Adrenal gland (tissue), 12 donors: ENCODE measurements around the gene SCO2. TPM values are rescaled to one million over a fixed set of nuclear protein-coding genes. Genes with fewer than 3 reads are reported as not detected.

Source experiments
- DNase-seq, 7 donors: peaks; one replicate each; pipeline ENCODE4 v3.0.0-alpha.2; 2019 to 2020
- H3K27ac ChIP-seq, 5 donors: fragments of 200-600 bp; sonication (generic) in 4 of 5; 1 replicate in 3 of 5; 2 replicates in 2 of 5; pipeline versions ENCODE4 v1.5.1 to v1.8.0; 2016 to 2020; ENCODE audit warnings: mild to moderate bottlenecking in 1 of 5
- H3K27me3 ChIP-seq: fragments of 200-600 bp; 2 replicates; pipeline ENCODE4 v1.8.0; 2021
- H3K36me3 ChIP-seq, 2 donors: fragments of 200-600 bp; replicated peaks in 1 of 2; 1 replicate in 1 of 2; 2 replicates in 1 of 2; pipeline versions ENCODE4 v1.5.1 to v1.8.0; 2018 to 2022
- H3K4me1 ChIP-seq, 2 donors: fragments of 200-600 bp; replicated peaks in 1 of 2; 1 replicate in 1 of 2; 2 replicates in 1 of 2; pipeline versions ENCODE4 v1.5.1 to v1.8.0; 2018 to 2021
- H3K4me3 ChIP-seq, 4 donors: fragments of 200-600 bp; sonication (generic) in 3 of 4; one replicate each; pipeline ENCODE4 v1.5.1; 2016 to 2018
- H3K9me3 ChIP-seq, 3 donors: fragments of 200-600 bp; sonication (generic) in 1 of 3; replicated peaks in 1 of 3; 1 replicate in 2 of 3; 2 replicates in 1 of 3; pipeline versions ENCODE4 v1.5.1 to v1.8.0; 2016 to 2021
- CTCF ChIP-seq, 6 experiments: fragments of 450-650 bp in 4 of 6; fragments of 200-600 bp in 2 of 6; sonication (generic) in 1 of 6; IDR thresholded peaks; 1 replicate in 5 of 6; 2 replicates in 1 of 6; pipeline versions ENCODE4 v1.5.1 to v1.8.0; 2016 to 2021; ENCODE audit warnings: antibody characterized with exemption in 6 of 6, mild to moderate bottlenecking in 2 of 6, moderate library complexity in 1 of 6
- POLR2A ChIP-seq, 2 donors: fragments of 450-650 bp; IDR thresholded peaks; one replicate each; pipeline ENCODE4 v1.6.1; 2017; ENCODE audit warnings: antibody characterized with exemption in 2 of 2, mild to moderate bottlenecking in 2 of 2, moderate library complexity in 1 of 2
- WGBS, 4 donors: extraction: QIAGEN DNeasy Blood & Tissue Kit in 2 of 4; methylation state at CpG; one replicate each; pipeline versions ENCODE4 v1.1.5 to v1.1.7; 2013 to 2017; 5-methylcytosine and 5-hydroxymethylcytosine counted together
- intact Hi-C, 2 donors: fragments of 100-400 bp; cut with DNase I; formaldehyde crosslinking; loops; one replicate each; pipeline versions ENCODE4 v1.14.1 to v1.15.0; 2022 to 2023
- polyA plus RNA-seq, 3 donors: library from polyadenylated mRNA; stranded (reverse); fragments of 200-250 nt in 2 of 3; fragments of 350-450 nt in 1 of 3; fragmentation: Illumina TruSeq in 1 of 3; extraction: RNeasy Lipid Tissue Mini Kit (QIAGEN cat#74804) in 1 of 3; gene quantifications; one replicate each; pipeline ENCODE4 v1.2.3, GENCODE V29; 2013 to 2014
- total RNA-seq, 9 donors: library from RNA; depleted of rRNA in 4 of 9; stranded (reverse); fragments of >200 nt in 4 of 9; fragments of 120-200 nt in 1 of 9; fragmentation: NEBNext Ultra II Directional in 1 of 9; extraction: Animal tissue kit (Norgen Biotek cat#: 25700) in 1 of 9; gene quantifications; one replicate each; pipeline versions ENCODE4 v1.1.0 to v1.2.4, GENCODE V29; 2013 to 2023
- donor health status: healthy with polysubstance abuse.
- donor health status: Bipolar disorder and iron deficiency.
- donor health status: DM: yes; HTN: yes; CAD: no.
- donor health status: DM: no; HTN: no; CAD: no.
- donor health status: DM: no; HTN: no; CAD: no.
- donor health status: DM: yes; HTN: yes; CAD: no.

Gene SCO2
- total and polyA plus RNA-seq, 12 donors, result 0.78 to 7.8 (median 1.7) TPM; not detected in 3

- TF ChIP-seq POLR2A (IDR thresholded peaks at IDR 0.05) (no peak), CTCF (IDR thresholded peaks at IDR 0.05) (no peak)
- intact Hi-C loops, result no loop called here
- peak in 1 of 7 donors; percentile 37 for DNase-seq
- H3K4me3 ChIP-seq, result no peak overlapping the region
- H3K4me1 ChIP-seq, result peaks cover 20 to 23% of the 10 kb centered on the region in 2 donors
- no peaks in the 10 kb centered on the region for H3K9me3 ChIP-seq
- no peaks in the 10 kb centered on the region for H3K27me3 ChIP-seq
- WGBS, 4 donors, result 88 to 100% (median 93%) methylated on average over 1 to 16 of the region's 16 CpGs
- peaks cover 0 to 44% of the 10 kb centered on the region in 2 donors for H3K36me3 ChIP-seq
- H3K27ac ChIP-seq, result no peak overlapping the region
Observed at GRCh38 chr22:50523458-50523805, 2.0 kb downstream of the SCO2 start.

GRCh38 chr22:50522806-50523438, 2.5 kb downstream of the SCO2 start:
- no peak overlapping the region for H3K4me3 ChIP-seq
- TF ChIP-seq CTCF (IDR thresholded peaks at IDR 0.05) (no peak), POLR2A (IDR thresholded peaks at IDR 0.05) (no peak)
- no peaks in the 10 kb centered on the region for H3K9me3 ChIP-seq
- H3K4me1 ChIP-seq, result peaks cover 20 to 23% of the 10 kb centered on the region in 2 donors
- 78 to 92% (median 88%) methylated on average over 10 to 22 of the region's 22 CpGs for WGBS, 4 donors
- H3K36me3 ChIP-seq, result peaks cover 0 to 47% of the 10 kb centered on the region in 2 donors
- intact Hi-C loops, result no loop called here
- DNase-seq, result peak in 1 of 7 donors; percentile 21
- H3K27ac ChIP-seq, result no peak overlapping the region
- no peaks in the 10 kb centered on the region for H3K27me3 ChIP-seq

- Histone ChIP-seq H3K36me3 (peaks cover 0 to 54% of the 10 kb centered on the region in 2 donors), H3K4me3 (no peak overlapping the region), H3K27ac (no peak overlapping the region), H3K4me1 (peaks cover 20 to 23% of the 10 kb centered on the region in 2 donors), H3K9me3 (no peaks in the 10 kb centered on the region), H3K27me3 (no peaks in the 10 kb centered on the region)
- WGBS, 4 donors, result 82 to 97% (median 89%) methylated on average over 3 to 15 of the region's 15 CpGs
- intact Hi-C loops, result no loop called here
- TF ChIP-seq POLR2A (IDR thresholded peaks at IDR 0.05) (no peak), CTCF (IDR thresholded peaks at IDR 0.05) (no peak)
- peak in 1 of 7 donors; percentile 15 for DNase-seq
Observed at GRCh38 chr22:50522208-50522805, 3.1 kb downstream of the SCO2 start.

GRCh38 chr22:50521710-50522109, 3.7 kb downstream of the SCO2 start:
- H3K36me3 ChIP-seq, result peaks cover 0 to 54% of the 10 kb centered on the region in 2 donors
- no peak for DNase-seq
- no peak overlapping the region for H3K27ac ChIP-seq
- TF ChIP-seq POLR2A (IDR thresholded peaks at IDR 0.05) (no peak), CTCF (IDR thresholded peaks at IDR 0.05) (no peak)
- intact Hi-C loops, result no loop called here
- WGBS, 4 donors, result 89 to 100% (median 93%) methylated on average over 1 to 10 of the region's 10 CpGs
- H3K9me3 ChIP-seq, result no peaks in the 10 kb centered on the region
- H3K4me3 ChIP-seq, result no peak overlapping the region
- no peaks in the 10 kb centered on the region for H3K27me3 ChIP-seq
- peaks cover 18 to 20% of the 10 kb centered on the region in 2 donors for H3K4me1 ChIP-seq
